ENCODE results near the gene C19orf85. TPM values are rescaled to one million over a fixed set of nuclear protein-coding genes. Genes with fewer than 3 reads are reported as not detected.

C19orf85 gene
- total and polyA plus RNA-seq, 2 experiments from 2014 or later: 1.7 to 3.4 TPM

DNA sequence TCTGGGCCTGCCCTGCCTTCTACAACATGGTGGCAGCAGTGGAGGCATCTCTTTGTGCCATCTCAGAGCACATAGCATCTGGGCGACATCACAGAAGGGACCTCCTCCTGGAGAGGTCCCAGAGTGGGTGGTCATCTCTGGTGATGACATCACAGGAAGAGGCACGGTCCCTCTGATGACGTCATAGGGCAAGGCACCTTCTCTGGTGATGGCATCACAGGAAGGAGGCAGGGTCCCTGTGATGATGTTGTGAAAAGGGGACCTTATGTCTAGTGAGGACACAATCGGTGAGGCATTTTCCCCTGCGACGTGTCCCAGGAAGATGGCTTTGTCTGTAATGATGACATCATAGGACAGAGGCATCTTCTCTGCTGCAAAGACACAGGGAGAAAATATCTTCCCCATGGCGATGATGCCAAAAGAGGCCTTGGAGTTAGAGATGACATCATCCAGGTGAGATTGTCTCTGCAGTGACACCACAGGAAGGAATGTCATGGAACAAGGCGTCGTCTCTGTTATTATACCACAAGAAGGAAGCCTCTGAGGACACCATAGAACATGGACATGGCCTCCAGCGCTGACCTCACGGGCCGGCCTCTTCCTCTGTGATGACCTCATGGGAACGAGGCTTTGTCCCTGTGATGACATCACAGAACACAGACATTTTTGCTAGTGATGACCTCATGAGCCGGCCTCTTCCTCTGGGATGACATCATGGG, 32.2 kb downstream of the C19orf85 start:
- H3F3A ChIP-seq (replicated peaks; ENCODE audit: low read depth): no peaks in the 10 kb centered on the region; the same call in 1 of the 2 replicates
- no peak overlapping the region for H3K4me2 ChIP-seq
- H3K36me3 ChIP-seq (ENCODE audit: insufficient read depth): no peaks in the 10 kb centered on the region
- no peak overlapping the region for H3K27ac ChIP-seq (ENCODE audit: low read depth)
- Mint-ChIP-seq H3K9me3 (peaks cover 12% of the 10 kb centered on the region), H3K4me3 (no peak overlapping the region), H3K27me3 (ENCODE audit: insufficient read depth, low read depth, poor library complexity) (peaks cover 7% of the 10 kb centered on the region), H3K36me3 (ENCODE audit: low read depth) (no peaks in the 10 kb centered on the region), H3K4me1 (peaks cover 7% of the 10 kb centered on the region), H3K27ac (no peak overlapping the region)
- H4K20me1 ChIP-seq (replicated peaks; ENCODE audit: insufficient read depth): no peaks in the 10 kb centered on the region
- H3K27me3 ChIP-seq (ENCODE audit: insufficient read depth): peaks cover 15% of the 10 kb centered on the region; the same call in 1 of the 2 replicates
- no peak overlapping the region for H3K4me3 ChIP-seq
- DNase-seq (ENCODE audit: low spot score) (no peak), ATAC-seq (no peak)
- no peaks in the 10 kb centered on the region for H3K9me2 ChIP-seq (ENCODE audit: insufficient read depth)
- H3K4me1 ChIP-seq (ENCODE audit: insufficient read depth): 0 out of 2 replicates have a peak, but pooled peaks cover 7% of the 10 kb centered on the region
- H2AFZ ChIP-seq: no peak overlapping the region
- no peaks in the 10 kb centered on the region for H3K79me2 ChIP-seq (replicated peaks; ENCODE audit: insufficient read depth)
- TF ChIP-seq NANOG (IDR thresholded peaks at IDR 0.05; ENCODE audit: borderline replicate concordance): no peak
- TF ChIP-seq CREB1 (CRISPR knock-in tag; IDR thresholded peaks at IDR 0.05; ENCODE audit: low read depth): peak; percentile 47; the same call in 1 of the 2 replicates

DNA sequence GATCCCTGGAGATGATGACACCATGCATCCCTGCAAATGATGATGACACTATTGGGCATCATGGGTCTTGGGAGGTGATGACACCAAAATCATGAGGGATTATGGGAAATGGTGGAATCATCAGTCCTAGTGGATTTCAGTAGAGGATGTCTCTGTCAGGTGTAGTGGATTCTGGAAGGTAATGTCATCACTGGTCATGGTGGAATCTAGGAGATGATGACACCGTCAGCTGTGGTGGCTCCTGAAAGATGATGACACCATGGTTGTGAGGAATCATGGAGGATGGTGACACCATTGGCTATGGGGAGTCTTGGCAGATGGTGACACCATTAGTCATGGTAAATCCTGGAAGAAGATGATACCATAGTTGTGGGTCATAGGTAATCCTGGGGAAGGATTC, 33.4 kb downstream of the C19orf85 start:
- no peaks in the 10 kb centered on the region for H4K20me1 ChIP-seq (replicated peaks; ENCODE audit: insufficient read depth)
- Mint-ChIP-seq H3K4me3 (no peak overlapping the region), H3K36me3 (ENCODE audit: low read depth) (no peaks in the 10 kb centered on the region), H3K9me3 (peaks cover 12% of the 10 kb centered on the region), H3K27me3 (ENCODE audit: insufficient read depth, low read depth, poor library complexity) (peaks cover 8% of the 10 kb centered on the region), H3K27ac (no peak overlapping the region), H3K4me1 (peaks cover 6% of the 10 kb centered on the region)
- ATAC-seq (no peak), DNase-seq (ENCODE audit: low spot score) (no peak)
- H3K36me3 ChIP-seq (ENCODE audit: insufficient read depth): no peaks in the 10 kb centered on the region
- peaks cover 15% of the 10 kb centered on the region; the same call in 1 of the 2 replicates for H3K27me3 ChIP-seq (ENCODE audit: insufficient read depth)
- H3K4me3 ChIP-seq: no peak overlapping the region
- no peak overlapping the region for H3K27ac ChIP-seq (ENCODE audit: low read depth)
- no peaks in the 10 kb centered on the region for H3F3A ChIP-seq (replicated peaks; ENCODE audit: low read depth)
- H3K79me2 ChIP-seq (replicated peaks; ENCODE audit: insufficient read depth): no peaks in the 10 kb centered on the region
- H2AFZ ChIP-seq: no peak overlapping the region
- H3K4me1 ChIP-seq (ENCODE audit: insufficient read depth): 0 out of 2 replicates have a peak, but pooled peaks cover 7% of the 10 kb centered on the region
- H3K4me2 ChIP-seq: no peak overlapping the region
- H3K9me2 ChIP-seq (ENCODE audit: insufficient read depth): no peaks in the 10 kb centered on the region
- TF ChIP-seq ZNF331 (CRISPR knock-in tag; IDR thresholded peaks at IDR 0.05; ENCODE audit: low read depth) (no peak), STAT1 (IDR thresholded peaks at IDR 0.05; ENCODE audit: unreplicated experiment) (no peak), ZNF114 (CRISPR knock-in tag; IDR thresholded peaks at IDR 0.05) (no peak), CREB1 (CRISPR knock-in tag; IDR thresholded peaks at IDR 0.05; ENCODE audit: low read depth) (no peak), EZH2 (IDR thresholded peaks at IDR 0.05; ENCODE audit: low read depth, unreplicated experiment) (no peak), POLR2AphosphoS5 (IDR thresholded peaks at IDR 0.05; ENCODE audit: low read depth) (no peak)
- TF ChIP-seq, protein P1, sequence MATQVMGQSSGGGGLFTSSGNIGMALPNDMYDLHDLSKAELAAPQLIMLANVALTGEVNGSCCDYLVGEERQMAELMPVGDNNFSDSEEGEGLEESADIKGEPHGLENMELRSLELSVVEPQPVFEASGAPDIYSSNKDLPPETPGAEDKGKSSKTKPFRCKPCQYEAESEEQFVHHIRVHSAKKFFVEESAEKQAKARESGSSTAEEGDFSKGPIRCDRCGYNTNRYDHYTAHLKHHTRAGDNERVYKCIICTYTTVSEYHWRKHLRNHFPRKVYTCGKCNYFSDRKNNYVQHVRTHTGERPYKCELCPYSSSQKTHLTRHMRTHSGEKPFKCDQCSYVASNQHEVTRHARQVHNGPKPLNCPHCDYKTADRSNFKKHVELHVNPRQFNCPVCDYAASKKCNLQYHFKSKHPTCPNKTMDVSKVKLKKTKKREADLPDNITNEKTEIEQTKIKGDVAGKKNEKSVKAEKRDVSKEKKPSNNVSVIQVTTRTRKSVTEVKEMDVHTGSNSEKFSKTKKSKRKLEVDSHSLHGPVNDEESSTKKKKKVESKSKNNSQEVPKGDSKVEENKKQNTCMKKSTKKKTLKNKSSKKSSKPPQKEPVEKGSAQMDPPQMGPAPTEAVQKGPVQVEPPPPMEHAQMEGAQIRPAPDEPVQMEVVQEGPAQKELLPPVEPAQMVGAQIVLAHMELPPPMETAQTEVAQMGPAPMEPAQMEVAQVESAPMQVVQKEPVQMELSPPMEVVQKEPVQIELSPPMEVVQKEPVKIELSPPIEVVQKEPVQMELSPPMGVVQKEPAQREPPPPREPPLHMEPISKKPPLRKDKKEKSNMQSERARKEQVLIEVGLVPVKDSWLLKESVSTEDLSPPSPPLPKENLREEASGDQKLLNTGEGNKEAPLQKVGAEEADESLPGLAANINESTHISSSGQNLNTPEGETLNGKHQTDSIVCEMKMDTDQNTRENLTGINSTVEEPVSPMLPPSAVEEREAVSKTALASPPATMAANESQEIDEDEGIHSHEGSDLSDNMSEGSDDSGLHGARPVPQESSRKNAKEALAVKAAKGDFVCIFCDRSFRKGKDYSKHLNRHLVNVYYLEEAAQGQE (IDR thresholded peaks at IDR 0.05; ENCODE audit: unreplicated experiment): no peak
- TF ChIP-seq, protein P2, sequence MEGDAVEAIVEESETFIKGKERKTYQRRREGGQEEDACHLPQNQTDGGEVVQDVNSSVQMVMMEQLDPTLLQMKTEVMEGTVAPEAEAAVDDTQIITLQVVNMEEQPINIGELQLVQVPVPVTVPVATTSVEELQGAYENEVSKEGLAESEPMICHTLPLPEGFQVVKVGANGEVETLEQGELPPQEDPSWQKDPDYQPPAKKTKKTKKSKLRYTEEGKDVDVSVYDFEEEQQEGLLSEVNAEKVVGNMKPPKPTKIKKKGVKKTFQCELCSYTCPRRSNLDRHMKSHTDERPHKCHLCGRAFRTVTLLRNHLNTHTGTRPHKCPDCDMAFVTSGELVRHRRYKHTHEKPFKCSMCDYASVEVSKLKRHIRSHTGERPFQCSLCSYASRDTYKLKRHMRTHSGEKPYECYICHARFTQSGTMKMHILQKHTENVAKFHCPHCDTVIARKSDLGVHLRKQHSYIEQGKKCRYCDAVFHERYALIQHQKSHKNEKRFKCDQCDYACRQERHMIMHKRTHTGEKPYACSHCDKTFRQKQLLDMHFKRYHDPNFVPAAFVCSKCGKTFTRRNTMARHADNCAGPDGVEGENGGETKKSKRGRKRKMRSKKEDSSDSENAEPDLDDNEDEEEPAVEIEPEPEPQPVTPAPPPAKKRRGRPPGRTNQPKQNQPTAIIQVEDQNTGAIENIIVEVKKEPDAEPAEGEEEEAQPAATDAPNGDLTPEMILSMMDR (conservative IDR thresholded peaks at IDR 0.05; ENCODE audit: low read depth in 2 of 2): no peak
- TF ChIP-seq, protein P3, sequence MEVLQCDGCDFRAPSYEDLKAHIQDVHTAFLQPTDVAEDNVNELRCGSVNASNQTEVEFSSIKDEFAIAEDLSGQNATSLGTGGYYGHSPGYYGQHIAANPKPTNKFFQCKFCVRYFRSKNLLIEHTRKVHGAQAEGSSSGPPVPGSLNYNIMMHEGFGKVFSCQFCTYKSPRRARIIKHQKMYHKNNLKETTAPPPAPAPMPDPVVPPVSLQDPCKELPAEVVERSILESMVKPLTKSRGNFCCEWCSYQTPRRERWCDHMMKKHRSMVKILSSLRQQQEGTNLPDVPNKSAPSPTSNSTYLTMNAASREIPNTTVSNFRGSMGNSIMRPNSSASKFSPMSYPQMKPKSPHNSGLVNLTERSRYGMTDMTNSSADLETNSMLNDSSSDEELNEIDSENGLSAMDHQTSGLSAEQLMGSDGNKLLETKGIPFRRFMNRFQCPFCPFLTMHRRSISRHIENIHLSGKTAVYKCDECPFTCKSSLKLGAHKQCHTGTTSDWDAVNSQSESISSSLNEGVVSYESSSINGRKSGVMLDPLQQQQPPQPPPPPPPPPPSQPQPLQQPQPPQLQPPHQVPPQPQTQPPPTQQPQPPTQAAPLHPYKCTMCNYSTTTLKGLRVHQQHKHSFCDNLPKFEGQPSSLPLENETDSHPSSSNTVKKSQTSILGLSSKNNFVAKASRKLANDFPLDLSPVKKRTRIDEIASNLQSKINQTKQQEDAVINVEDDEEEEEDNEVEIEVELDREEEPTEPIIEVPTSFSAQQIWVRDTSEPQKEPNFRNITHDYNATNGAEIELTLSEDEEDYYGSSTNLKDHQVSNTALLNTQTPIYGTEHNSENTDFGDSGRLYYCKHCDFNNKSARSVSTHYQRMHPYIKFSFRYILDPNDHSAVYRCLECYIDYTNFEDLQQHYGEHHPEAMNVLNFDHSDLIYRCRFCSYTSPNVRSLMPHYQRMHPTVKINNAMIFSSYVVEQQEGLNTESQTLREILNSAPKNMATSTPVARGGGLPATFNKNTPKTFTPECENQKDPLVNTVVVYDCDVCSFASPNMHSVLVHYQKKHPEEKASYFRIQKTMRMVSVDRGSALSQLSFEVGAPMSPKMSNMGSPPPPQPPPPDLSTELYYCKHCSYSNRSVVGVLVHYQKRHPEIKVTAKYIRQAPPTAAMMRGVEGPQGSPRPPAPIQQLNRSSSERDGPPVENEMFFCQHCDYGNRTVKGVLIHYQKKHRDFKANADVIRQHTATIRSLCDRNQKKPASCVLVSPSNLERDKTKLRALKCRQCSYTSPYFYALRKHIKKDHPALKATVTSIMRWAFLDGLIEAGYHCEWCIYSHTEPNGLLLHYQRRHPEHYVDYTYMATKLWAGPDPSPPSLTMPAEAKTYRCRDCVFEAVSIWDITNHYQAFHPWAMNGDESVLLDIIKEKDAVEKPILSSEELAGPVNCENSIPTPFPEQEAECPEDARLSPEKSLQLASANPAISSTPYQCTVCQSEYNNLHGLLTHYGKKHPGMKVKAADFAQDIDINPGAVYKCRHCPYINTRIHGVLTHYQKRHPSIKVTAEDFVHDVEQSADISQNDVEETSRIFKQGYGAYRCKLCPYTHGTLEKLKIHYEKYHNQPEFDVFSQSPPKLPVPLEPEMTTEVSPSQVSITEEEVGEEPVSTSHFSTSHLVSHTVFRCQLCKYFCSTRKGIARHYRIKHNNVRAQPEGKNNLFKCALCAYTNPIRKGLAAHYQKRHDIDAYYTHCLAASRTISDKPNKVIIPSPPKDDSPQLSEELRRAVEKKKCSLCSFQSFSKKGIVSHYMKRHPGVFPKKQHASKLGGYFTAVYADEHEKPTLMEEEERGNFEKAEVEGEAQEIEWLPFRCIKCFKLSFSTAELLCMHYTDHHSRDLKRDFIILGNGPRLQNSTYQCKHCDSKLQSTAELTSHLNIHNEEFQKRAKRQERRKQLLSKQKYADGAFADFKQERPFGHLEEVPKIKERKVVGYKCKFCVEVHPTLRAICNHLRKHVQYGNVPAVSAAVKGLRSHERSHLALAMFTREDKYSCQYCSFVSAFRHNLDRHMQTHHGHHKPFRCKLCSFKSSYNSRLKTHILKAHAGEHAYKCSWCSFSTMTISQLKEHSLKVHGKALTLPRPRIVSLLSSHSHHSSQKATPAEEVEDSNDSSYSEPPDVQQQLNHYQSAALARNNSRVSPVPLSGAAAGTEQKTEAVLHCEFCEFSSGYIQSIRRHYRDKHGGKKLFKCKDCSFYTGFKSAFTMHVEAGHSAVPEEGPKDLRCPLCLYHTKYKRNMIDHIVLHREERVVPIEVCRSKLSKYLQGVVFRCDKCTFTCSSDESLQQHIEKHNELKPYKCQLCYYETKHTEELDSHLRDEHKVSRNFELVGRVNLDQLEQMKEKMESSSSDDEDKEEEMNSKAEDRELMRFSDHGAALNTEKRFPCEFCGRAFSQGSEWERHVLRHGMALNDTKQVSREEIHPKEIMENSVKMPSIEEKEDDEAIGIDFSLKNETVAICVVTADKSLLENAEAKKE (CRISPR knock-in tag; IDR thresholded peaks at IDR 0.05): no peak
